ENCODE results near the gene SNPH. TPM values are rescaled to one million over a fixed set of nuclear protein-coding genes. Genes with fewer than 3 reads are reported as not detected.
A peak's percentile ranks its signal among the peaks of the same experiment; 100 is the strongest.

SNPH gene
- total and polyA plus RNA-seq, 2 of the 8 experiments (the other 6 are each of a cell fraction or from before 2014, with no cell fraction given) = 0.98 to 4.9 TPM

- H3K23ac ChIP-seq (ENCODE audit: insufficient read length) = no peak overlapping the region
- peaks cover 15 to 24% of the 10 kb centered on the region in 2 experiments for H3K79me2 ChIP-seq (ENCODE audit: control insufficient read depth in 1 of 2, insufficient read depth in 2 of 2, low read length in 2 of 2)
- no peak overlapping the region for H4K8ac ChIP-seq (ENCODE audit: extremely low read depth, insufficient read depth, low read length)
- no peaks in the 10 kb centered on the region; a peak in 2 of 7 replicates for H3K27me3 ChIP-seq (replicated peaks in 1 of 4; ENCODE audit: control insufficient read depth in 3 of 4, extremely low read depth in 1 of 4, insufficient read depth in 3 of 4, low read length in 3 of 4)
- H2BK5ac ChIP-seq (ENCODE audit: low read depth, low read length) = no peak overlapping the region
- POLR2A ChIA-PET (ENCODE audit: partially characterized antibody) = interaction anchor here (0.6 to 2.4 kb wide), 5 partner anchors 8 to 15 kb away, joined by 3 to 6 read pairs (median 4); no protein-coding TSS in a partner anchor
- H3K4me3 ChIP-seq (ENCODE audit: extremely low read depth in 1 of 4, insufficient read depth in 2 of 4, low read depth in 3 of 4, low read length in 4 of 4) = no peak overlapping the region
- H3K18ac ChIP-seq (ENCODE audit: extremely low read depth, low read length) = no peak overlapping the region
- WGBS, 2 experiments (ENCODE audit: extremely low coverage in 1 of 2, insufficient coverage in 1 of 2, insufficient read length in 1 of 2, insufficient replicate concordance in 2 of 2, low coverage in 1 of 2, low lambda C conversion rate in 2 of 2, missing lambda C conversion rate in 1 of 2) = 92% methylated on average over 11 of the region's 11 CpGs; no CpG with 5 or more reads in 1 of the 2 experiments
- peaks cover 2 to 13% (median 5%) of the 10 kb centered on the region in 4 experiments; a peak in 6 of 7 replicates for H3K4me1 ChIP-seq (replicated peaks in 1 of 4; ENCODE audit: control insufficient read depth in 3 of 4, insufficient read depth in 4 of 4, low read length in 3 of 4)
- no peak overlapping the region for H4K91ac ChIP-seq (replicated peaks; ENCODE audit: insufficient read length, low read length)
- no peak for FAIRE-seq
- CTCF ChIA-PET (ENCODE audit: partially characterized antibody) = interaction anchor here (0.9 to 3.6 kb wide), 11 partner anchors 10 to 165 kb away, joined by 3 to 28 read pairs (median 4); no protein-coding TSS in a partner anchor
- H4K20me1 ChIP-seq (replicated peaks in 1 of 2; ENCODE audit: control insufficient read depth in 1 of 2, insufficient read depth in 2 of 2, low read length in 2 of 2) = peaks cover 4 to 11% of the 10 kb centered on the region in 2 experiments
- H2BK12ac ChIP-seq (ENCODE audit: low read depth, low read length) = no peak overlapping the region
- peaks cover 10% of the 10 kb centered on the region for H3K79me1 ChIP-seq (ENCODE audit: low read depth, low read length)
- no peak for DNase-seq (ENCODE audit: low read depth in 1 of 2, low spot score in 2 of 2)
- 0 out of 2 replicates have a peak overlapping the region, but pooled peaks have one; percentile 12 for H2AFZ ChIP-seq (ENCODE audit: low read length)
- H3K23me2 ChIP-seq (ENCODE audit: low read depth, low read length) = peaks cover 10% of the 10 kb centered on the region
- H3K4me2 ChIP-seq (ENCODE audit: insufficient read depth in 1 of 2, low read depth in 2 of 2, low read length in 2 of 2) = no peak overlapping the region
- no peak overlapping the region for H2BK15ac ChIP-seq (ENCODE audit: low read length)
- H3K27ac ChIP-seq (ENCODE audit: low read depth, low read length) = no peak overlapping the region
- H3K36me3 ChIP-seq (ENCODE audit: control insufficient read depth in 2 of 4, insufficient read depth in 4 of 4, low read length in 3 of 4) = no peaks in the 10 kb centered on the region
- no peak overlapping the region for H3K9ac ChIP-seq (replicated peaks in 1 of 4; ENCODE audit: extremely low read depth in 1 of 4, low read depth in 3 of 4, low read length in 3 of 4)
- H3K56ac ChIP-seq (replicated peaks; ENCODE audit: insufficient read length, low read depth, low read length) = no peak overlapping the region
- H2BK120ac ChIP-seq (replicated peaks; ENCODE audit: low read depth, low read length) = no peak overlapping the region
- no peaks in the 10 kb centered on the region for H3K9me3 ChIP-seq (ENCODE audit: insufficient read depth in 2 of 2, low read depth in 1 of 2, low read length in 1 of 2)
- H2BK20ac ChIP-seq (ENCODE audit: low read length) = no peak overlapping the region
- H3K4ac ChIP-seq (replicated peaks; ENCODE audit: insufficient read length, low read depth, low read length) = no peak overlapping the region
- no peak overlapping the region for H3K14ac ChIP-seq (ENCODE audit: insufficient read length)
- no peak overlapping the region; the same call in 1 of the 2 replicates for H2AK5ac ChIP-seq (ENCODE audit: low read depth, low read length)
- H4K5ac ChIP-seq (ENCODE audit: insufficient read length, low read depth, low read length) = no peak overlapping the region
- TF ChIP-seq KDM4A (IDR thresholded peaks at IDR 0.05; ENCODE audit: low read depth, low read length, severe bottlenecking) = no peak
Measured at GRCh38 chr20:1322511-1323245, 56.6 kb downstream of the SNPH start.

Measured in H1 (cell line).